ENCODE results near the gene NTM.

GRCh38 chr11:131530407-131530806 lies 160.0 kb downstream of the NTM start:
- TF ChIP-seq POLR2A (IDR thresholded peaks at IDR 0.05), result no peak
- TF ChIP-seq, protein P1, sequence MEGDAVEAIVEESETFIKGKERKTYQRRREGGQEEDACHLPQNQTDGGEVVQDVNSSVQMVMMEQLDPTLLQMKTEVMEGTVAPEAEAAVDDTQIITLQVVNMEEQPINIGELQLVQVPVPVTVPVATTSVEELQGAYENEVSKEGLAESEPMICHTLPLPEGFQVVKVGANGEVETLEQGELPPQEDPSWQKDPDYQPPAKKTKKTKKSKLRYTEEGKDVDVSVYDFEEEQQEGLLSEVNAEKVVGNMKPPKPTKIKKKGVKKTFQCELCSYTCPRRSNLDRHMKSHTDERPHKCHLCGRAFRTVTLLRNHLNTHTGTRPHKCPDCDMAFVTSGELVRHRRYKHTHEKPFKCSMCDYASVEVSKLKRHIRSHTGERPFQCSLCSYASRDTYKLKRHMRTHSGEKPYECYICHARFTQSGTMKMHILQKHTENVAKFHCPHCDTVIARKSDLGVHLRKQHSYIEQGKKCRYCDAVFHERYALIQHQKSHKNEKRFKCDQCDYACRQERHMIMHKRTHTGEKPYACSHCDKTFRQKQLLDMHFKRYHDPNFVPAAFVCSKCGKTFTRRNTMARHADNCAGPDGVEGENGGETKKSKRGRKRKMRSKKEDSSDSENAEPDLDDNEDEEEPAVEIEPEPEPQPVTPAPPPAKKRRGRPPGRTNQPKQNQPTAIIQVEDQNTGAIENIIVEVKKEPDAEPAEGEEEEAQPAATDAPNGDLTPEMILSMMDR (IDR thresholded peaks at IDR 0.05), result no peak

Data from uterus (tissue), 2 donors.